SK-N-MC (cell line): ENCODE data around the gene BABAM2.
A peak's percentile ranks its signal among the peaks of the same experiment; 100 is the strongest.

Experiments
- DNase-seq: peaks from one replicate; pipeline ENCODE4 v3.0.0-alpha.2; 2011; ENCODE audit warnings: low read depth, low spot score
- H3K27ac ChIP-seq: fragments of 200-600 bp; sonication (generic); 2 replicates; pipeline ENCODE4 v1.5.1; 2016; ENCODE audit warnings: mixed run types
- H3K36me3 ChIP-seq: fragments of 200-600 bp; sonication (generic); 2 replicates; pipeline ENCODE4 v1.6.1; 2017; ENCODE audit warnings: antibody characterized with exemption, low read length, mixed read lengths; ENCODE audit not compliant: insufficient read depth
- H3K4me3 ChIP-seq: fragments of 200-600 bp; sonication (generic); 2 replicates; pipeline ENCODE4 v1.5.1; 2016
- H3K9ac ChIP-seq: fragments of 200-600 bp; sonication (generic); 2 replicates; pipeline ENCODE4 v1.8.0; 2017; ENCODE audit warnings: mixed run types, mixed read lengths; ENCODE audit not compliant: insufficient read length
- H3K9me3 ChIP-seq: fragments of 200-600 bp; sonication (generic); 2 replicates; pipeline ENCODE4 v1.6.1; 2017; ENCODE audit warnings: low read depth, mild to moderate bottlenecking, antibody characterized with exemption, low read length, moderate library complexity, mixed read lengths
- EZH2 ChIP-seq: fragments of 200-600 bp; sonication (generic); IDR thresholded peaks from one replicate; pipeline ENCODE4 v1.6.1; 2017; ENCODE audit warnings: antibody characterized with exemption
- FOXP2 ChIP-seq: optimal IDR thresholded peaks from 2 replicates; pipeline ENCODE3; 2011; ENCODE audit warnings: mild to moderate bottlenecking, moderate library complexity; ENCODE audit not compliant: insufficient read depth; ENCODE audit errors: extremely low read length, control extremely low read depth
- POLR2AphosphoS5 ChIP-seq: IDR thresholded peaks from 2 replicates; pipeline ENCODE4 v1.6.1; 2012; ENCODE audit warnings: mild to moderate bottlenecking, low read depth, low read length, borderline replicate concordance

Gene BABAM2

GRCh38 chr2:28117104-28117596 lies 226.6 kb downstream of the BABAM2 start:
- no peak overlapping the region for H3K4me3 ChIP-seq
- H3K27ac ChIP-seq: no peak overlapping the region
- no peak for DNase-seq
- H3K9ac ChIP-seq: no peak overlapping the region
- no peak for TF ChIP-seq EZH2
- no peak for TF ChIP-seq POLR2AphosphoS5
- TF ChIP-seq FOXP2: no peak
- no peaks in the 10 kb centered on the region for H3K9me3 ChIP-seq
- H3K36me3 ChIP-seq: no peaks in the 10 kb centered on the region

- no peak for DNase-seq
- TF ChIP-seq POLR2AphosphoS5: no peak
- no peak for TF ChIP-seq EZH2
- TF ChIP-seq FOXP2: no peak
These were observed 229.1 kb downstream of the BABAM2 start for GRCh38 chr2:28119631-28120030.

GRCh38 chr2:28128281-28128950 lies 237.9 kb downstream of the BABAM2 start:
- no peak for TF ChIP-seq POLR2AphosphoS5
- no peak for TF ChIP-seq EZH2
- no peak for TF ChIP-seq FOXP2
- Histone ChIP-seq H3K27ac (no peak overlapping the region), H3K9me3 (no peaks in the 10 kb centered on the region), H3K36me3 (no peaks in the 10 kb centered on the region), H3K9ac (no peak overlapping the region), H3K4me3 (no peak overlapping the region)
- no peak for DNase-seq

More at GRCh38 chr2:28119631-28120030, 229.1 kb downstream of the BABAM2 start:
- Histone ChIP-seq H3K9ac (no peak overlapping the region), H3K27ac (no peak overlapping the region), H3K4me3 (no peak overlapping the region), H3K36me3 (no peaks in the 10 kb centered on the region), H3K9me3 (no peaks in the 10 kb centered on the region)

- no peak for TF ChIP-seq POLR2AphosphoS5
- DNase-seq: no peak
- no peak overlapping the region for H3K27ac ChIP-seq
- H3K9me3 ChIP-seq: no peaks in the 10 kb centered on the region
- H3K4me3 ChIP-seq: no peak overlapping the region
- H3K9ac ChIP-seq: peak overlapping the region; percentile 14
- H3K36me3 ChIP-seq: no peaks in the 10 kb centered on the region
These were observed 239.6 kb downstream of the BABAM2 start for GRCh38 chr2:28129955-28130695.

GRCh38 chr2:28133778-28134177 lies 243.2 kb downstream of the BABAM2 start:
- no peak overlapping the region for H3K9ac ChIP-seq
- H3K4me3 ChIP-seq: no peak overlapping the region
- no peak for DNase-seq
- no peak overlapping the region for H3K27ac ChIP-seq
- TF ChIP-seq FOXP2 (no peak), POLR2AphosphoS5 (no peak), EZH2 (no peak)
- no peaks in the 10 kb centered on the region for H3K9me3 ChIP-seq
- H3K36me3 ChIP-seq: no peaks in the 10 kb centered on the region

GRCh38 chr2:28134262-28134812 lies 243.8 kb downstream of the BABAM2 start:
- H3K27ac ChIP-seq: no peak overlapping the region
- no peak for DNase-seq
- H3K36me3 ChIP-seq: no peaks in the 10 kb centered on the region
- H3K9ac ChIP-seq: no peak overlapping the region
- no peak for TF ChIP-seq EZH2
- TF ChIP-seq POLR2AphosphoS5: no peak
- no peak for TF ChIP-seq FOXP2
- H3K4me3 ChIP-seq: no peak overlapping the region
- no peaks in the 10 kb centered on the region for H3K9me3 ChIP-seq

- DNase-seq: no peak
- Histone ChIP-seq H3K36me3 (no peaks in the 10 kb centered on the region), H3K4me3 (no peak overlapping the region), H3K27ac (no peak overlapping the region), H3K9me3 (no peaks in the 10 kb centered on the region), H3K9ac (no peak overlapping the region)
- TF ChIP-seq POLR2AphosphoS5 (no peak), FOXP2 (no peak), EZH2 (no peak)
These were observed 244.3 kb downstream of the BABAM2 start for GRCh38 chr2:28134857-28135256.

GRCh38 chr2:28135324-28135723 lies 244.8 kb downstream of the BABAM2 start:
- DNase-seq: no peak
- Histone ChIP-seq H3K36me3 (no peaks in the 10 kb centered on the region), H3K9me3 (no peaks in the 10 kb centered on the region), H3K4me3 (no peak overlapping the region), H3K9ac (no peak overlapping the region), H3K27ac (no peak overlapping the region)
- TF ChIP-seq FOXP2: no peak
- no peak for TF ChIP-seq EZH2
- TF ChIP-seq POLR2AphosphoS5: no peak
